HG03354 (cell line): ENCODE measurements around the gene MFAP2.
"Not testable (repeated sequence)": the region's sequence is repeated elsewhere in the genome, so short reads cannot be mapped to it uniquely, and the experiment has no call there.

Source experiments
- ATAC-seq: cut with Tn5 transposase; IDR thresholded peaks from one replicate; pipeline ENCODE4 v1.9.1; 2021; ENCODE audit warnings: mild to moderate bottlenecking; ENCODE audit not compliant: unreplicated experiment, poor library complexity, severe bottlenecking

The MFAP2 gene

DNA sequence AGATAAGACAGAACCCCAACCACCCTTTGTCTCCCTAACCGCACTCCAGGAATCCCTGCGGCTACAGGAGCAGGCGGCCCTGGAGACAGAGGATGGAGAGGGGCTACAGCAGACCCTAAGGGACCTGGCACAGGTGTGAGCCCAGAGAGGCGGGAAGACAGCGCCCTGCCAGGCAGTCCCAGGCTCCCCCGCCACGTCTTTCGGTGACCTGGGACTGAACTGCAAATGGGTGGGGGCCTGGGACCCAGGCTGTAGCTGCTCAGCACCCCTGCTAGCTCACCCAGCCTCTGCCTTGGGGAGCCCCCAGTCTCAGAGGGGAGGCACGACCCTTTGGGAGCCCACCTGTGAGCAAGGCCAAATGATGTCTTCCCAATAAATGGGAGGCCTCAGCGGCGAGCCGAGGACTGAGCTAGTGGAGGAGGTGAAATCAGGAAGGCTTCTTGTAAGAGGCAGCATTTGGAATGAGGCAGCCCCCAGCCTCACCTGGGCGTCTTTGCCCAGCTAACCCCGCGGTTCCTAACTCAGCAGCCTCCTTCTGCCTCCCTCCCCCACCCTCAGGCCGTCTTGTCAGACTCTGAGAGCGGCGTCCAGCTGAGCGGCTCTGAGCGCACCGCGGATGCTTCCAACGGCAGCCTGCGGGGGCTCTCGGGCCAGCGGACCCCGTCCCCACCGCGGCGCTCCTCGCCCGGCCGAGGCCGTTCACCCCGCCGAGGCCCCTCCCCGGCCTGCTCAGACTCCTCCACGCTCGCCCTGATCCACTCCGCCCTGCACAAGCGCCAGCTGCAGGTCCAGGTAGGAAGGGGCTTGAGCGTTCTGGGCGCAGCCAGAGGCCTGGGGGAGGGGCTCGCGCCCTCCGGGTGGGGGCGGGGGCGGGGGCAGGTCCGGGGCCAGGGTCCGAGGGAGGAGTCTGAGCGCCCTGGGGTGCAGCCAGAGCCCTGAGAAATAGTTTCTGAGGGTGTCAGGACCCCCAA is 41.8 kb downstream of the MFAP2 start:
- ATAC-seq, result no peak

DNA sequence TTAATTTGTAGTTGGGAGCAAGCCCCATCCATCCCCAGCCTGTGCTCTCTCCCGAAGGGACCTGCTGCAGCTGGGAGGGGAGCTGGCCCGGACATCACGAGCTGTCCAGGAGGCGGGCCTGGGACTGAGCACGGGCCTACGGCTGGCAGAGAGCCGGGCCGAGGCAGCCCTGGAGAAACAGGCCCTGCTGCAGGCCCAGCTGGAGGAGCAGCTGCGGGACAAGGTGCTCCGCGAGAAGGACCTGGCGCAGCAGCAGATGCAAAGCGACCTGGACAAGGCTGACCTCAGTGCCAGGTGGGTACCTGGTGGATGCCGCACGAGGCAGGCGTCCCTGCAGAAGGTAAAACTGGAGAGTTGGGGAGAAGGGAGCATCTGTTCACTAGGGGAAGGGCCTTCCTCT is 43.8 kb downstream of the MFAP2 start:
- ATAC-seq, result not testable (repeated sequence)

DNA sequence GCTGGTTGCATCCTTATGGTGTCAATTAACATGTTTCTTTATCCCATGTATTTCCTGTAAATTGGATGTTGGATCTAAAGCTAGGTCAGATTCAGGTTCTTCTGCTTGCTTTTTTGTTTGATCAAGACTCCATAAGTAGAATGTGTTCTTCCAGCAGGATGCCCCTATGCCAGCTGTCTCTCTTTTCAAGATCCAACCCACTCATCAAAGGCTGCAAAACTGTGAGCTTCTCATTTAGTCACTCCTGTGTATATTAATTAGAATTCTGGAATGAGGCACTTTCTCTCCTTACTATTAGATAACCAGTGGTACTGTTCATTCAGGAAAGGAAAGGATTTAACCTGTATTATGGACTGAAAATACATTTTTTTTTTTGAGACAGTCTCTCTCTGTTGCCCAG is 46.5 kb downstream of the MFAP2 start:
- ATAC-seq, result not testable (repeated sequence)

DNA sequence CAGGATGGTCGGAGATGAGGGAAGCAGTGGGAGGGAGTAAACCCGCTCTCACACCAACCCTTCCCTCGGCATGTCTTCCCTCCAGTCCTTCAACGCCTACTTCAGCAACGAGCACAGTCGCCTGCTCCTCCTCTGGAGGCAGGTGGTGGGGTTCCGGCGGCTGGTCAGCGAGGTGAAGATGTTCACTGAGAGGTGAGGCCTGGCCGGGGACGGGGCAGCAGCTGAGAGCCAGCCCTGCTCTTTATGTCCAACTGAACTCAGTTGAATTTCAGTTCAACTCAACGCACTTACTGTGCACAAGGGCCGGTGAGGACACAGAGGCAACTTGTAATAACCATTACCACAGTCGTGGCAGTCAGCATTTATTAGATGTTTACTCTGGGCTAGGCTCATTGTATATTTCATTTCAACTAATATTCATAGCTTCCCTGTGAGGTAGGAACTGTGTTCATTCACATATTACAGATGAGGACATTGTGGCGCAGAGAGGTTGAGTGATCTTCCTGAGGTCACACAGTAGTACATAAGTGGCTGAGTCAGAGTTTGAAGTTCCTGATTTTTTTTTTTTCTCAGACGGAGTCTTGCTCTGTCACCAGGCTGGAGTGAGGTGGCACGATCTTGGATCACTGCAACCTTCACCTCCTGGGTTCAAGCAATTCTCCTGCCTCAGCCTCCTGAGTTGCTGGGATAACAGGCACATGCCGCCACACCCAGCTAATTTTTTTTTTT is 49.0 kb downstream of the MFAP2 start:
- not testable (repeated sequence) for ATAC-seq

DNA sequence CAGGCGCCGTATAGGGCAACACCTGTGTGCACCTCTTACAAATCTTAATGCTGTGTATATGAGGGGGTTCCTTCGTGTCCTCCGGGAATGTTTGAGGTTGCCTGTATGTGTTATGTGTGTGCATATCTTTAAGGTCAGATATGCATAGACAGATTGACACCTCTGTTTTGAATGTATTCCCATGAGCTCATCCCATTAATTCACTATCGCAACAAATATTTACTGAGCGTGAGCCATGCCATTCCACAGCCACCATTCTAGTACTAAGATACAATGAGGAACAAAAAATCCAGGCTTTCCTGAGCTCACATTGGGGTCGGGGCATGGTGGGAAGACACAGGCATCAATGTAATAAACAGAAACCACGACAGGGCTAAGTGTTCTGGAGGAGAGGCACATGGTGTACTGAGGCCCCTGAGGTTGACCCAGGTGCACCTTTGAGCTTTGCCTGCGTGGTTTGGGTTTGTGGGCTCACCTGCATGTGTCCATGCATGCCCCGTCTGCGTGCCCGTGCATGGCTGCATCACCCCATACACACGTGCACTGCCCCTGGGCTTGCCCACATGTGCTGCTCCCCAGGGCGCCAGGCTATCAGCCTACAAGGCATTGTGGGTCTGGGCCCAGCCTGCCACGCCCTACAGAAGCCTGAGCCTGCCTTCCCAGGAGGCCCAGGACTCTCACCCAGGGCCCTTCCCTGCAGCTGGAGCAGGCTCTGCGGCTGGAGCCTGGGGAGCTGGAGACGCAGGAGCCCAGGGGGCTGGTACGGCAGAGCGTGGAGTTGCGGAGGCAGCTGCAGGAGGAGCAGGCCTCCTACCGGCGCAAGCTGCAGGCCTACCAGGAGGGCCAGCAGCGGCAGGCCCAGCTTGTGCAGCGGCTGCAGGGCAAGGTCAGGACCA is 51.0 kb downstream of the MFAP2 start:
- ATAC-seq, result not testable (repeated sequence)

DNA sequence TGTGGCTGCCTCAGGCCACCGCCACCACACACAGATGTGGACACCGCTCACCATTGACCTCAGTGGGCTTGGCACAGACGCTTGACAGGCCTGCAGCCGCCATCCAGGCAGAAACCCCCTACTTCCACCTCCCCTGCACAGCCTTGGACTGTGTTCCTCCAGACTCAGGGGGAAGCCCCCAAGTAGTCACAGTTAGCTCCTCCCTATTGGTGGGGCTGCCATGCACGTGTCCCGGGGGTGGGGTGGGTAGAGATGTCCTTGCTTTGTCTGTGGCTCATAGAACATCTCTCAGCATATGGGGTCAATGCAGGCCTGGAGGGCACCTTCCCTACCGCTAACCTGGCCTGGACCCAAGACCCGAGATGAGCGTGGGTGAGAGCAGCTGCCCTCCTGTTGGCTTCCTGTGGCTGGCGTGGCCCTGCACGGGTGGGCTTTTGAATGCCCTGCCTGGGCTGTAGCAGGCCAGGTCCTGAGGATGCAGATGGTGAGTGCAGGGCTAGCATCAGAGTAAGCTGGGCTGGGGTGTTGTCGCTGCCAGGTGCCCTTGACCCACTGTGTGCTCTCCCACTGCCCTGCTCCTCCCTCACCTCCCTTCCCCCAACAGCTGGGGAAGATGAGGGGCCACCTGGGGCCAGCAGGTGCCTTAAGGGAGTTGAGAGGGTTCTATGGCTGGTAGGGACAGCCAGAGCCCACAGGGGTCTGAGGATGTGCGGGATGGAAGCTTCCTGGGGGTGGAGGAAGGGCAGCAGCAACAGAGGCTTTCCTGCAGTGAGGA is 52.5 kb downstream of the MFAP2 start:
- no peak for ATAC-seq

DNA sequence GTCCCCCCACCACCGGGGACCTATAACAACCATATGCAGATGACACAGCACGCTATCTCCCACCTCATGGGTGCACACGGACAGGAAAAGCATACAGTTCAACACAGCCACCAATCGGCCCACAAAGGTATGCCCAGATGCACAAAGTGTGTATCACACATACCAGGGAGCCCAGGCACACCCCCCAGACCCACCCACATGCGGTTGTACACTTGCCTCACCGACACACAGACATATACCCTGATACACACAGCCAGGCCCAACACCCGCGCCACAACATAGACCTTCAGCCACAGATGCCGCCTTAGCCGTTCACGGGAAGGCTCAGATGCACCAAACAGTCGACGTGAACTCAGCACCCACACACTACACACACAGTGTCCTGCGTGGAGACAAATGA is 53.2 kb downstream of the MFAP2 start:
- ATAC-seq, result no peak

DNA sequence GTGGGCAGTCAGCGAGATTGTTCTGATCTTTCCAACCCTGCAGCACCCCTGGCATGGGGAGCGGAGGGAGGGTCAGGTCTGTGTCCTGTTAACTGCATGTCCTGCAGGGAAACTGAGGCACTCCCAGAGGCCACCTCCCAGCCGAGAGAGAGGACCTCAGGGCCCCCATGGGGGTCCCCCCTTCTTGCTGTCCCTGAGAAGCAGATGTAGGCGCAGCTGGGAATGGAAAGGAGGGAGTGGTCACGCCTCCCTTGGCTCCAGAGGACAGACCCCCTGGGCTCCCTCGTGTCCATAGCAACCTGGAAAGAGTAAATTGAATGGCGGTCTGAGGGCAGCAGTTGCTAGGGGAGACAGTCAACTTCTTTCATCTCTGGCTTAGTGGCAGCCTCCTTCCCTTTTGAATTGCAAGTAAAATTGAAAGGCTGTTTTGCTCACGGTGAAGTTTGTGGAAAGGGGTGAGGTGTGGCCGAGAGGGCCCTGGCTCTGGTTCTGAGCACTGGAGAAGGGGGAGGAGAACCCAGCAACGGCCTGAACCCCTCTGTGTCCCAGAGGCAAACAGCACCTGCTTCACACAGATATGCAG is 53.8 kb downstream of the MFAP2 start:
- ATAC-seq, result no peak

DNA sequence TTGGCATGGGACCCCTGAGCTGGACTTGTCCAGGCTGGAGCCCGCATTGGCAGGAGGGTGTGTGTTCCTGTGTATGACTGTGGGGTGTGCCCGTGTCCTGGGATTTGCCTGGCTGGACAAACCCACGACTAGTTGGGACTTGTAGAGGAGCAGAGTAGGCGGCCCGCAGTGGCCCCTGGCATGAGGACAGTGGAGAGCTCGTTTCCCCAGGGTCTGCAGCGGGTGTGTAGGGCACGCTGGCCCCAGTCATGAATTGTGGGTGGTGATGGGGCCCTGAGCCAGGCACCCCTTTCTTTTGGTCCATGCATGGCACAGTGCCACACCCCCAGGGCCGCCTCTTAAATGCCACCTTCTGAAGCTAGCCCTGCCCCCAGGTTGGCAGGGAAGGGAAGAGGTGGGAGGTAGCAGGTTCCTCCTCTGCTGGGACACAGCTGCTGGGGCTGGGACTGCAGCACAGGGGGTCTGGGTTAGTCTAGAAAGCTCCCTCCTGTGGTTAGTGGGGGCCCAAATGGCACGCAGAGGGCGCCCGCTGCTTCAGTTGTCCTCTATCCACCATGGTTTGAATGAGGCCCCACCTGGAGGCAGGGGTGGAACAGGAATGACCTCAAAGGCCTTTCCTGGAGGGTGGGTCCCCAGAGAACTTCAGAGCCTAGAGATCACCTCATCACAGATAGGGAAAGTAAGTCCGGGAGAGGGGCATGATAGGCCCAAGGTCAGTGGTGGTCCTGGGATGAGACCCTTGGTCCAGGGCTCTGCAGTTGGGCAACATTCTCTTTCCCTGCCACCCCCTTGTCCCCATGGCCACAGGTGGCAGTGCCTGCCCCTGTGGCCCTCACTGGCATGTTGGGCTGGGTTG is 54.6 kb downstream of the MFAP2 start:
- no peak for ATAC-seq

DNA sequence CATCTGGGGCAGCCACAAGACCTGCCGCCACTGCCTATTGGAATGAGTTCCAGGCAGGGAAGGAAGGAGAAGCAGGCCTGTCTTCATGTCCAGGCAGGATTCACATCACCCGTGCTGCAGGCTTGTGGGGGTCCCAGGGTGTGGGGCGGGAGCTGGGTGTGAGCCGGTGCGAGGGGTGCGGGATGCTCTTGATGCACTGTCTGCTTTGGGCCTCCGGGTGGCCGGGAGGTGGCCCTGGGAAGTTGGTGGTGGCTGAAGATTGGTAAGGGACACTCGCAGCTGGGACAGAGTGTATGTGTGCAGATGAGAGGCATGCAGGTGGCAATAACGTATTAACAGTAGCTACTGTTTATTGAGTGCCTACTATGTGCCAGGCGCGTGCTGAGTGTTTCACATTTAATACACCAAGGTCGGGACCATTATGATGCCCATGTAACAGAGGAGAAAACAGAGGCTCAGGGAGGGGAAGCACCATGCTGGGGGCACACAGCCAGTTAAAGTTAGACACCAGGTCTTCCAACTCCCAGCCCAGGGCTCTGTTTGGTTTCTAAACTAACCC is 55.4 kb downstream of the MFAP2 start:
- ATAC-seq, result no peak
